ENCODE measurements around the gene CSF1R.
A peak's percentile ranks its signal among the peaks of the same experiment; 100 is the strongest.
"Not testable (repeated sequence)": the region's sequence is repeated elsewhere in the genome, so short reads cannot be mapped to it uniquely, and the experiment has no call there.

The CSF1R gene

GRCh38 chr5:150034662-150035061, 51.7 kb downstream of the CSF1R start:
- TF ChIP-seq CTCF (IDR thresholded peaks at IDR 0.05; ENCODE audit: low read depth, low read length): no peak
- no peak for DNase-seq (ENCODE audit: extremely low read depth, low read depth)

- DNase-seq (ENCODE audit: extremely low read depth, low read depth): no peak
- no peak for TF ChIP-seq CTCF (IDR thresholded peaks at IDR 0.05; ENCODE audit: low read depth, low read length)
These were observed 53.0 kb downstream of the CSF1R start for GRCh38 chr5:150033334-150033733.

- DNase-seq (ENCODE audit: extremely low read depth, low read depth): not testable (repeated sequence)
These were observed 58.3 kb downstream of the CSF1R start for GRCh38 chr5:150028047-150028446.

GRCh38 chr5:150026682-150027172, 59.6 kb downstream of the CSF1R start:
- TF ChIP-seq CTCF (IDR thresholded peaks at IDR 0.05; ENCODE audit: low read depth, low read length): no peak
- DNase-seq (ENCODE audit: extremely low read depth, low read depth): no peak

- no peak for DNase-seq (ENCODE audit: extremely low read depth, low read depth)
- no peak; the same call in none of the 2 replicates for TF ChIP-seq CTCF (IDR thresholded peaks at IDR 0.05; ENCODE audit: low read depth, low read length)
These were observed 61.9 kb downstream of the CSF1R start for GRCh38 chr5:150024346-150024984.

- no peak for TF ChIP-seq CTCF (IDR thresholded peaks at IDR 0.05; ENCODE audit: low read depth, low read length)
- no peak for DNase-seq (ENCODE audit: extremely low read depth, low read depth)
These were observed 63.2 kb downstream of the CSF1R start for GRCh38 chr5:150023136-150023535.

GRCh38 chr5:150022681-150023080, 63.7 kb downstream of the CSF1R start:
- no peak for DNase-seq (ENCODE audit: extremely low read depth, low read depth)
- TF ChIP-seq CTCF (IDR thresholded peaks at IDR 0.05; ENCODE audit: low read depth, low read length): no peak

GRCh38 chr5:150022158-150022531, 64.2 kb downstream of the CSF1R start:
- DNase-seq (ENCODE audit: extremely low read depth, low read depth): peak; percentile 69
- no peak for TF ChIP-seq CTCF (IDR thresholded peaks at IDR 0.05; ENCODE audit: low read depth, low read length)
